ENCODE data around the gene ELK1.

Gene ELK1

DNA sequence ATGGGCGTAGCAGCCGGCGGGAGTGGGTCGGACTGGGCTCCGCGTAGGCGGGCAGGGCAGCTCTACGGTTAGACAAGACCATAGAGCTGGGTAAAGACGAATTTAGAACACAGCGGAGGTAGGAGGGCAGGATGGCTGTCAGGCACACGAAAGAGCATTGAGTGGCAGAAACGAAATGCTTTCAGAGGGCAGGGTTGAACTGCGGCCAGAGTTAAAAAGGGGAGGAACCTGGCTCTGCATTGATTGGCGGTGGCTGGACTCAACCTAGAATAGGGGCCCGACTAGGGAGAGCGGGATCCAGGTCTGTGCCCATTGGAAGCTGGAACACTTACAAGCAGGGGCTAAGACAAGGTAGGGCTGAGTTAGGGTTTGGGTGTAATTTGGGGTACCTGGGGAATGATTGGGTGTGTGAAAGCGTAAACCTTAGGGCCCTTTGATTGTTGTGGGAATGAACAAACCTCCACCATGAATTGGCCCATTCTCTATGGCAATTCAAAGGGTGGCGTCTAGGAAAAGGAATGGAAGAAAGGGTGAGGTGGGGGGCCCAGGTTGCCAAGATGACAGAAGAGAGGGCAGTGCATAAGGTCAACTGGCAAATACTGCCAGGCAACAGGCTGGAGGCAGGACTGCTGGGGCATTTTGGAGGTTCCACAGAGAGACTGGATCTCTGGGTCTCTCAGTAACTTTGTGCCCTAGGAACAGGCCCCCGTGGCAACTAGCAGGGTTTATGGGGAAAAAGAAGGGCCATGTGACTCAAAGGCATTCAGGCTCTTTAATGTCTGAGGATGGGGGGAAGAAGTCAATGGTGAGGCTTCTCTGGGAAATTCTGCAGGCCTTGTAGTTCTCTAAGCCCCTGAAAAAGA lies 911 bp upstream of the ELK1 start:
- H3K4me3 ChIP-seq (ENCODE audit: low read depth, low read length): peak overlapping the region; percentile 44
- TF ChIP-seq, protein P1, sequence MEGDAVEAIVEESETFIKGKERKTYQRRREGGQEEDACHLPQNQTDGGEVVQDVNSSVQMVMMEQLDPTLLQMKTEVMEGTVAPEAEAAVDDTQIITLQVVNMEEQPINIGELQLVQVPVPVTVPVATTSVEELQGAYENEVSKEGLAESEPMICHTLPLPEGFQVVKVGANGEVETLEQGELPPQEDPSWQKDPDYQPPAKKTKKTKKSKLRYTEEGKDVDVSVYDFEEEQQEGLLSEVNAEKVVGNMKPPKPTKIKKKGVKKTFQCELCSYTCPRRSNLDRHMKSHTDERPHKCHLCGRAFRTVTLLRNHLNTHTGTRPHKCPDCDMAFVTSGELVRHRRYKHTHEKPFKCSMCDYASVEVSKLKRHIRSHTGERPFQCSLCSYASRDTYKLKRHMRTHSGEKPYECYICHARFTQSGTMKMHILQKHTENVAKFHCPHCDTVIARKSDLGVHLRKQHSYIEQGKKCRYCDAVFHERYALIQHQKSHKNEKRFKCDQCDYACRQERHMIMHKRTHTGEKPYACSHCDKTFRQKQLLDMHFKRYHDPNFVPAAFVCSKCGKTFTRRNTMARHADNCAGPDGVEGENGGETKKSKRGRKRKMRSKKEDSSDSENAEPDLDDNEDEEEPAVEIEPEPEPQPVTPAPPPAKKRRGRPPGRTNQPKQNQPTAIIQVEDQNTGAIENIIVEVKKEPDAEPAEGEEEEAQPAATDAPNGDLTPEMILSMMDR (IDR thresholded peaks at IDR 0.05; ENCODE audit: low read depth, low read length): no peak

GRCh38 chrX:47649781-47650163 lies 591 bp downstream of the ELK1 start:
- H3K4me3 ChIP-seq (ENCODE audit: low read depth, low read length): peak overlapping the region; percentile 69
- TF ChIP-seq, protein P1 (IDR thresholded peaks at IDR 0.05; ENCODE audit: low read depth, low read length): no peak

DNA sequence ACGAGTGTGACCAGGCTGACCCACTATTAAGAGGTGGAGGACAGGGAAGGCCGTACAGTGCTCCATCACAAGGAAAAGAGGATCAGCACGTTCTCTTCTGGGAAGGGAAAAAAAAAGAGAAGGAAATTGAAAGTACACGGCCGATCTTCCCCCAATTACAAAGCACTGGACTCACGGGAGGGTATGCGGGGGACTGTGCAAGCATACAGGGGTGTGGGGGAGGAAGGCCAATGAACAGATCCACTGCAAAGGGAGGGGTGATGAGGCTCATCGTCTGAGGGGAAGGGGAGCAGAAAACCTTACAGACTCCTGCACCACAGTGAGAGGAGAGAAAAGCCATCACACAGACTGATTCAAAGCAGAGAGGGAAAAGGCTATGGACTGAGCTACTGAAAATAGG lies 1.1 kb downstream of the ELK1 start:
- TF ChIP-seq, protein P1 (IDR thresholded peaks at IDR 0.05; ENCODE audit: low read depth, low read length): no peak
- peak overlapping the region; percentile 69 for H3K4me3 ChIP-seq (ENCODE audit: low read depth, low read length)

DNA sequence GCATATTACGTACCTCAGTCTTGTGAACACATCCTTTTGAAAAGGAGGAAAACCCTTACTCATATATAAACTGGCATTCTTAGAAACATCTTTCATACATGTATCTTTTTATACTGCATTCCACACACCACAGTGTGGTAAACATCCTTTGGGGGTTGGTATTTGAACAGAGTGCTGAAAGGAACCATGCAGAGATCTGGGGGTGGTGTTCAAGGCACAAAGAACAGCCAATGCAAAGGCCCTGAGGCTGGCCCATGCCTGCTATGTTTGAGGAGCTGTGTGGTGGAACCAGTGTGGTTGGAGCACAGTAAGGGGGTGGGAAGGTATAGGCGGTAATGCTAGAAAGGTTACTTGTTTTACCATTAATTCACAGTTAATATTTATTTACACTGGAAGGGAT lies 2.0 kb downstream of the ELK1 start:
- TF ChIP-seq, protein P1 (IDR thresholded peaks at IDR 0.05; ENCODE audit: low read depth, low read length): no peak
- peak overlapping the region; percentile 69 for H3K4me3 ChIP-seq (ENCODE audit: low read depth, low read length)

- H3K4me3 ChIP-seq (ENCODE audit: low read depth, low read length): no peak overlapping the region
- TF ChIP-seq, protein P1 (IDR thresholded peaks at IDR 0.05; ENCODE audit: low read depth, low read length): no peak
These were observed 3.7 kb downstream of the ELK1 start for GRCh38 chrX:47646636-47647035.

GRCh38 chrX:47645530-47645929 lies 4.8 kb downstream of the ELK1 start:
- TF ChIP-seq, protein P1 (IDR thresholded peaks at IDR 0.05; ENCODE audit: low read depth, low read length): no peak
- no peak overlapping the region for H3K4me3 ChIP-seq (ENCODE audit: low read depth, low read length)

DNA sequence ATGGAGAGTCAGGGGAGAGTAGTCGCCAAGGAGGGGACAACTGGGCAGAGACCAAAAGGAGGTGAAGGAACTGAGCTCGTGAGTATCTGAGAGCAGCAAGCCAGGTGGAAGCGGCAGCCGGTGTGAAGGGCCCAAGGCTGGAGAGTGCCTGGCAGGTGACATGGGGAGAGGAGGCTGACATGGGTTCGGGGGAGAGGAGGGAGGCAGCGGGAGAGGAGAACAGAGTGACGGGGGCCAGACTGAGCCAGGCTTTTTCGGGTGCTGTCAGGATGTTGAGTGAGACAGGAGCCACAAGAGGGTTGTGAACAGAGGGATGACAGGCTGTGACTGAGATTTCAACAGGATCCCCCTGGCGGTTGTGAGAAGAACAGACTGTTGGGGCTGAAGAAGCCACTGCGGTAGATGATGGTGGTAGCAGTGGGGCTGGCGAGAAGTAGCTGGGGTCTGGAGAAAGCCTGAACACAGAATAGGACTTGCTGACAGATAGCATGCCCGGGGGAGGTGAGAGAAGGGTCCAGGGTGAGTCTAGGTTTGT lies 5.7 kb downstream of the ELK1 start:
- TF ChIP-seq, protein P1 (IDR thresholded peaks at IDR 0.05; ENCODE audit: low read depth, low read length): peak; percentile 59
- H3K4me3 ChIP-seq (ENCODE audit: low read depth, low read length): no peak overlapping the region

Data from WI38 (cell line).